ENCODE measurements around the gene GGA3.
"Not testable (repeated sequence)": the region's sequence is repeated elsewhere in the genome, so short reads cannot be mapped to it uniquely, and the experiment has no call there.

Gene GGA3

GRCh38 chr17:75263055-75263454 lies 1.6 kb upstream of the GGA3 start:
- H3K9me3 ChIP-seq (ENCODE audit: control insufficient read depth, low read length) = no peaks in the 10 kb centered on the region
- WGBS, 2 experiments (ENCODE audit: insufficient coverage in 2 of 2) = 100% methylated on average over 1 of the region's 4 CpGs; no CpG with 5 or more reads in 1 of the 2 experiments
- H3K36me3 ChIP-seq (ENCODE audit: control insufficient read depth, insufficient read depth, low read length) = peaks cover 50% of the 10 kb centered on the region
- no peak overlapping the region for H3K27ac ChIP-seq (ENCODE audit: low read depth, low read length, severe bottlenecking)
- H3K4me1 ChIP-seq (ENCODE audit: control insufficient read depth, insufficient read depth, low read length, poor library complexity, severe bottlenecking) = peaks cover 15% of the 10 kb centered on the region
- peak overlapping the region; percentile 99 for H3K4me3 ChIP-seq (ENCODE audit: extremely low read depth, insufficient read depth, low read length, poor library complexity, severe bottlenecking)

DNA sequence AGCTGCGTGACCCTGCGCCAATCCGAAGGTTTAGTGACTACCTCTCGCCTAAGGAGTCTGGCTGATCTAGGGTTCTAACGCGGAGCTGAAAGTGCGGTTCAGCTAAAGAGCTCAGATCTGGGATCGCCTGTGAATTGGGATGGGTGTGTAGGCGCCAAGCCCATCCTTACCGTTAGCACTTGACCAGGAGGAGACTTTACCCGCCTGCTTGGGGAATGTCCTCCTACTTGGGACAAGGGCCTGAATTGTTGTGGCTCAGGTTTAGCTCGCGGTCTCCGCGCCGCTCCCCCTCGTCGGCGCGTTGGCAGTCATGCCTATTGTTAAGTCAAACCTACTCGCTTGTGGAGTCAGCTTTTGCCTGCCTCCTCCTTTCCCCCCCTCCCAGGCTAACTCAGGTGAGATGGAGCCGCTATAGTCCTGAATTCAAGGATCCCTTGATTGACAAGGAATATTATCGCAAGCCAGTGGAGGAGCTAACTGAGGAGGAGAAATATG lies 753 bp upstream of the GGA3 start:
- Histone ChIP-seq H3K27ac (ENCODE audit: low read depth, low read length, severe bottlenecking) (peak overlapping the region; percentile 100), H3K4me1 (ENCODE audit: control insufficient read depth, insufficient read depth, low read length, poor library complexity, severe bottlenecking) (peaks cover 15% of the 10 kb centered on the region), H3K9me3 (ENCODE audit: control insufficient read depth, low read length) (no peaks in the 10 kb centered on the region), H3K36me3 (ENCODE audit: control insufficient read depth, insufficient read depth, low read length) (peaks cover 50% of the 10 kb centered on the region), H3K4me3 (ENCODE audit: extremely low read depth, insufficient read depth, low read length, poor library complexity, severe bottlenecking) (peak overlapping the region; percentile 99)
- 1 to 6% methylated on average over 12 to 21 of the region's 23 CpGs for WGBS, 2 experiments (ENCODE audit: insufficient coverage in 2 of 2)

GRCh38 chr17:75260641-75261335 lies 618 bp downstream of the GGA3 start:
- H3K36me3 ChIP-seq (ENCODE audit: control insufficient read depth, insufficient read depth, low read length) = peaks cover 39% of the 10 kb centered on the region
- H3K4me1 ChIP-seq (ENCODE audit: control insufficient read depth, insufficient read depth, low read length, poor library complexity, severe bottlenecking) = peaks cover 15% of the 10 kb centered on the region
- 1 to 2% methylated on average over 26 to 29 of the region's 31 CpGs for WGBS, 2 experiments (ENCODE audit: insufficient coverage in 2 of 2)
- peak overlapping the region; percentile 100 for H3K27ac ChIP-seq (ENCODE audit: low read depth, low read length, severe bottlenecking)
- no peaks in the 10 kb centered on the region for H3K9me3 ChIP-seq (ENCODE audit: control insufficient read depth, low read length)
- H3K4me3 ChIP-seq (ENCODE audit: extremely low read depth, insufficient read depth, low read length, poor library complexity, severe bottlenecking) = peak overlapping the region; percentile 99

- not testable (repeated sequence) for H3K9me3 ChIP-seq (ENCODE audit: control insufficient read depth, low read length); H3K27ac ChIP-seq (ENCODE audit: low read depth, low read length, severe bottlenecking); H3K4me1 ChIP-seq (ENCODE audit: control insufficient read depth, insufficient read depth, low read length, poor library complexity, severe bottlenecking); H3K36me3 ChIP-seq (ENCODE audit: control insufficient read depth, insufficient read depth, low read length); H3K4me3 ChIP-seq (ENCODE audit: extremely low read depth, insufficient read depth, low read length, poor library complexity, severe bottlenecking)
- 100% methylated on average over 1 of the region's 2 CpGs; no CpG with 5 or more reads in 1 of the 2 experiments for WGBS, 2 experiments (ENCODE audit: insufficient coverage in 2 of 2)
Measured at GRCh38 chr17:75257228-75257627, 4.2 kb downstream of the GGA3 start.

- H3K9me3 ChIP-seq (ENCODE audit: control insufficient read depth, low read length); H3K4me1 ChIP-seq (ENCODE audit: control insufficient read depth, insufficient read depth, low read length, poor library complexity, severe bottlenecking); H3K27ac ChIP-seq (ENCODE audit: low read depth, low read length, severe bottlenecking); H3K36me3 ChIP-seq (ENCODE audit: control insufficient read depth, insufficient read depth, low read length); H3K4me3 ChIP-seq (ENCODE audit: extremely low read depth, insufficient read depth, low read length, poor library complexity, severe bottlenecking): not testable (repeated sequence)
- 96 to 100% methylated on average over 3 to 4 of the region's 11 CpGs for WGBS, 2 experiments (ENCODE audit: insufficient coverage in 2 of 2)
Measured at GRCh38 chr17:75255954-75256698, 5.3 kb downstream of the GGA3 start.

- H3K36me3 ChIP-seq (ENCODE audit: control insufficient read depth, insufficient read depth, low read length) = peaks cover 12% of the 10 kb centered on the region
- 86 to 100% methylated on average over 4 of the region's 8 CpGs for WGBS, 2 experiments (ENCODE audit: insufficient coverage in 2 of 2)
- H3K27ac ChIP-seq (ENCODE audit: low read depth, low read length, severe bottlenecking) = no peak overlapping the region
- no peak overlapping the region for H3K4me3 ChIP-seq (ENCODE audit: extremely low read depth, insufficient read depth, low read length, poor library complexity, severe bottlenecking)
- H3K4me1 ChIP-seq (ENCODE audit: control insufficient read depth, insufficient read depth, low read length, poor library complexity, severe bottlenecking) = no peaks in the 10 kb centered on the region
- no peaks in the 10 kb centered on the region for H3K9me3 ChIP-seq (ENCODE audit: control insufficient read depth, low read length)
Measured at GRCh38 chr17:75252039-75252816, 9.2 kb downstream of the GGA3 start.

GRCh38 chr17:75250009-75250471 lies 11.4 kb downstream of the GGA3 start:
- H3K4me1 ChIP-seq (ENCODE audit: control insufficient read depth, insufficient read depth, low read length, poor library complexity, severe bottlenecking) = no peaks in the 10 kb centered on the region
- no peak overlapping the region for H3K27ac ChIP-seq (ENCODE audit: low read depth, low read length, severe bottlenecking)
- 85 to 89% methylated on average over 11 of the region's 11 CpGs for WGBS, 2 experiments (ENCODE audit: insufficient coverage in 2 of 2)
- H3K4me3 ChIP-seq (ENCODE audit: extremely low read depth, insufficient read depth, low read length, poor library complexity, severe bottlenecking) = no peak overlapping the region
- H3K36me3 ChIP-seq (ENCODE audit: control insufficient read depth, insufficient read depth, low read length) = peaks cover 29% of the 10 kb centered on the region
- no peaks in the 10 kb centered on the region for H3K9me3 ChIP-seq (ENCODE audit: control insufficient read depth, low read length)

DNA sequence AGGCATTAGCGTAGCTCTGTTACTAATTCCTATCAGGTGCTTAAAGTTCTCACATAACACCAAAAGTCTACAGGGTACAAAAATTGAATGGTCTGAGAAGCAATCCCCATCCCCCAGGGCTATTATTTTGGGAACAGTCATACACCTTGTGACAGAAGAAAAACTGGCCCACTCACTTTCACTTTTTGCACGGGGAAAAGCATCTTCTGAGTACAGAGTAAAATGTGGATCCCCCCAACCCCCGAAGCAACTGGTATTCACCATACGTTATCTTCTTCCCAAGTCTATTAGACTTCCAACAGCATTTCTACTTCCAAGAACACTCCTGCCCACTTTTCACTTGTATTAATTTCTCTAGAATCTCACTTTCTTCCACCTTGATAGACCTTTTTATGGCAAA lies 11.8 kb downstream of the GGA3 start:
- H3K4me1 ChIP-seq (ENCODE audit: control insufficient read depth, insufficient read depth, low read length, poor library complexity, severe bottlenecking) = no peaks in the 10 kb centered on the region
- H3K9me3 ChIP-seq (ENCODE audit: control insufficient read depth, low read length) = no peaks in the 10 kb centered on the region
- 90 to 97% methylated on average over 4 of the region's 4 CpGs for WGBS, 2 experiments (ENCODE audit: insufficient coverage in 2 of 2)
- H3K27ac ChIP-seq (ENCODE audit: low read depth, low read length, severe bottlenecking) = no peak overlapping the region
- peaks cover 34% of the 10 kb centered on the region for H3K36me3 ChIP-seq (ENCODE audit: control insufficient read depth, insufficient read depth, low read length)
- H3K4me3 ChIP-seq (ENCODE audit: extremely low read depth, insufficient read depth, low read length, poor library complexity, severe bottlenecking) = no peak overlapping the region

GRCh38 chr17:75246404-75246803 lies 15.0 kb downstream of the GGA3 start:
- no peaks in the 10 kb centered on the region for H3K9me3 ChIP-seq (ENCODE audit: control insufficient read depth, low read length)
- no peak overlapping the region for H3K4me3 ChIP-seq (ENCODE audit: extremely low read depth, insufficient read depth, low read length, poor library complexity, severe bottlenecking)
- no peaks in the 10 kb centered on the region for H3K4me1 ChIP-seq (ENCODE audit: control insufficient read depth, insufficient read depth, low read length, poor library complexity, severe bottlenecking)
- H3K27ac ChIP-seq (ENCODE audit: low read depth, low read length, severe bottlenecking) = no peak overlapping the region
- H3K36me3 ChIP-seq (ENCODE audit: control insufficient read depth, insufficient read depth, low read length) = peaks cover 61% of the 10 kb centered on the region
- 94 to 95% methylated on average over 10 to 12 of the region's 12 CpGs for WGBS, 2 experiments (ENCODE audit: insufficient coverage in 2 of 2)

DNA sequence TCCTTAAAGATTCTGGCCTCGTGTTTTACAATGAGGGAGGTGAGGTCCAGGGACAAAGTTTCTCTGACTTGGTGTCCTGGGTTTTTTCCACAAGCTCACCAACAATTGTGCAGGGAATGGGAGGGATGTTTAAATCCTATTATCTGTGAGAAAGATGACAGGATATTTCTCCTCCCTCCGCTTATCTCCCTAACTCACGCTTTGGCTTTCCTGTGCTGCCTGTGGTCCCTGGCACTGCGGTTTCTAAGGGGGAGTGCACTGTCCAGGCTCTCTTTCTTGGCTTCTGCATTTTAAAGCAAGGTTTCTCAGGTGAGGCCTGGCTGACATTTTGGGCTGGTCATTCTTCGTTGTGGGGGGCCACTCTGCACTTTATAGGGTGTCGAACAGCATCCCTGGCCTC lies 16.4 kb downstream of the GGA3 start:
- Histone ChIP-seq H3K27ac (ENCODE audit: low read depth, low read length, severe bottlenecking) (no peak overlapping the region), H3K4me3 (ENCODE audit: extremely low read depth, insufficient read depth, low read length, poor library complexity, severe bottlenecking) (no peak overlapping the region), H3K9me3 (ENCODE audit: control insufficient read depth, low read length) (no peaks in the 10 kb centered on the region), H3K4me1 (ENCODE audit: control insufficient read depth, insufficient read depth, low read length, poor library complexity, severe bottlenecking) (peaks cover 5% of the 10 kb centered on the region), H3K36me3 (ENCODE audit: control insufficient read depth, insufficient read depth, low read length) (peaks cover 74% of the 10 kb centered on the region)
- WGBS, 2 experiments (ENCODE audit: insufficient coverage in 2 of 2) = 98 to 100% methylated on average over 6 of the region's 6 CpGs
